GM13976 (cell line): ENCODE results near the gene TVP23C.

Experiments used
- DNase-seq: peaks from one replicate; pipeline ENCODE4 v3.0.0; 2012; ENCODE audit warnings: low spot score
- CTCF ChIP-seq: IDR thresholded peaks from 2 replicates; pipeline ENCODE4 v1.5.1; 2012; ENCODE audit warnings: borderline replicate concordance, mild to moderate bottlenecking; ENCODE audit not compliant: insufficient read depth; ENCODE audit errors: extremely low read depth, missing control alignments, control extremely low read depth
- in situ Hi-C: fragments of 300-500 bp; cut with MboI; formaldehyde crosslinking; loops from one replicate; pipeline ENCODE4 v1.12.0; 2022; ENCODE audit warnings: low sequenced_read_pairs, mixed read lengths, inconsistent platforms; ENCODE audit not compliant: unreplicated experiment

The TVP23C gene

DNA sequence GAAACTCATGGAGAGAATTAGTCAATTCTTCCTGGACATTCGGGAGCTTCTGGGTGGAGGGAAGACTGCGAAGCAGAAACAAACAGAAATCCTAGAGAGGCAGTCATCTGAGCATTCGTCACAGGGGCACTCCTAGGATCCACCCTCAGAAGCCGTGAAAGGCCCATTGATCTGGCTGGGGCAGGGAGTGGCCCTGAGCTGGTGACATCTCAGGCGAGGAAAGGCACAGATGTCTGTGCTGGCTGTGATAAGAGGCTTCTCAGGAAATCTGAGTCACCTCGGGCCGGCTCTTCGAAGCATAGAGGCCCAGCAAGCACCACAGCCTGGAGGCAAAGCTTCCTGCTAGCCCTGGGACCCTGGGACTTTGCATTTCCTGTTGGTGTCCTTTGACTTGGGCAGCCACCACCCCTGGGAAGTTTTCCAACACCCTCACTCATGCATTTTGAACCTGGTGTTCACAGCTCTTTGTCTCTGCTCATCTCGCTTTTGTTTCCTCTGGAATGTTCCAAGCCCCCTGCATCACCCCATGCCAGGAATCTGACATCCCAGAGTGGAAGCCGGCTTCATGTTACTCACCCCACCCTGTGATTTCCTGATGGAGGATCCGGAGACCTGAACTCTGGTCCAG is 72.5 kb downstream of the TVP23C start:
- no peak for DNase-seq
- TF ChIP-seq CTCF = no peak

GRCh38 chr17:15488557-15488956 is 74.7 kb downstream of the TVP23C start:
- no peak for DNase-seq
- in situ Hi-C loops = no loop called here
- no peak for TF ChIP-seq CTCF

More for the DNA sequence above, 72.5 kb downstream of the TVP23C start:
- in situ Hi-C loops = no loop called here

- in situ Hi-C loops = no loop called here
- DNase-seq = no peak
- no peak for TF ChIP-seq CTCF
These were observed 78.2 kb downstream of the TVP23C start for GRCh38 chr17:15485045-15485444.

DNA sequence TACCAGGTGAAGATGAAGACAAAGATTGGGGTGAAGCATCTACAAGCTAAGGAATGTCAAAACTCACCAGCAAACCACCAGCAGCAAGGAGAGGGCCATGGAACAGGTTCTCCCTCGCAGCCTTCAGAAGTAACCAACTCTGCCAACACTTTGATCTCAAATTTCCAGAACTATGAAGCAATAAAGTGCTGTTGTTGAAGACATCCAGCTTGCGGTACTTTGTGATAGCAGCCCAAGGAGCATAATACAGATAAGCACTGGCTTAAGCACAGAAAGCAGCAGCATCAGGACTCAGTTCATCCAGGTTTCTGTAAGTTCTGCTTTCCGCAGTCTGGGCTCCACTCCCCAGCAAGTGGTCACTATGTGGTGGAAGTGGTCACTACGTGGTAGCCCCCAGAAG is 79.9 kb downstream of the TVP23C start:
- no peak for TF ChIP-seq CTCF
- in situ Hi-C loops = no loop called here
- no peak for DNase-seq

DNA sequence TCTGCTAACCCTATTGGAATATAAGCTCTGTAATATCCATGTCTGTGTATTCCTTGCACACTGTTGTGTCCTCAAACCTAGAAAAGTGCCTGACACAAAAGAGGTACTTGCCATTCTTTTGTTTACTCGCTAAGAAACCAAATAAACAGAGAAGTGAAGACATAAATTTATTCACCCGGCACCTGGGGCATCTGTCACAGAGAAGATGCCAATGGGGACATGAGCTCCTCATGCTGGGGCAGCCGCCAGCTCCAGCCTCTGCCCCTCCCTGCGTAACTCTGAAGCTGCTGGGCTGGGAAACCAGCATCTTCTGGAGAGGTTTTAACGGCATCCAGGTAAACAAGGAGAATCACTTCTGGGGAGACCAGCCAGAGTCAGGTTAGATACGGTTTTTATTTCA is 80.8 kb downstream of the TVP23C start:
- in situ Hi-C loops = no loop called here
- no peak for TF ChIP-seq CTCF
- no peak for DNase-seq

DNA sequence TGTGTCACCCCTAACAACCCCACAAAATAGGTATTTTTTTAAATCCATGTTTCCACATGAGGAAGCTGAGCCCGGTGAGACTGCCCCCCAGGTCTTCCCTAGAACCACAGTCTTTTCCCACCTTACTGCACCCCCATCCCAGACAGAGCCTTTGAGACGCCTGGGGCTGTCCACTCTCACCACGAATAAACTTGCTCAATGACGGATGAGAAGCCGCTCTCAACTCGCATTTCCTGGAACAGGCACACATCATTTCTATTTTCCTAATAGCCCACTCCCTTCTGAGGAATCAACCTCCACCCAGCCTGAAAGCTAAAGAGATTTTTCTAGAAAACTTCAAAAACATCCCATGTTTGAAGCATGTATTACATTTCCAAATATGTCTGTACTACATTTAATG is 81.8 kb downstream of the TVP23C start:
- TF ChIP-seq CTCF = no peak
- in situ Hi-C loops = no loop called here

DNA sequence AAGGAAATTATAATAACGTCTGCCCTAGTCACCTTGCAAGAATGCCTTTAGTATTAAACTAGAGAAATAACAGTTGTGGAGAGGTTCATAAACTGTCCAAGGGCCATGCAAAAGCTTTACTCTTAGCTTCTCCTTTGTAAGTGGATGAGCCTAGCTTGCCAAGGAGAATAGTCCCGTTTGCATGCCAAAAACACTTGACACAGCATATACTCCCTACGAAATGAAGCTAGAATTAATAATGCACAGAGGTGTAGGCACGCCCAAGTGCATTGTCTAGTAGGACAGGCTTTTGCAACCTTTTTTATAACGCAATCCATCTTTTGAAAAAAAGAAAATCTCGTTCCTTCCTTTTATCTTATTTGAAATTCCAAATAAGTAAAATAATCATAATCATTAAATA is 83.1 kb downstream of the TVP23C start:
- TF ChIP-seq CTCF = no peak
- in situ Hi-C loops = no loop called here
- no peak for DNase-seq

More for the DNA sequence above, 81.8 kb downstream of the TVP23C start:
- no peak for DNase-seq
